ENCODE data around the gene RNF181. TPM values are rescaled to one million over a fixed set of nuclear protein-coding genes. Genes with fewer than 3 reads are reported as not detected.

The RNF181 gene
- total and polyA plus RNA-seq, 2 of the 13 experiments (the other 11 are each of a cell fraction or from before 2014, with no cell fraction given) = 224 to 578 TPM

DNA sequence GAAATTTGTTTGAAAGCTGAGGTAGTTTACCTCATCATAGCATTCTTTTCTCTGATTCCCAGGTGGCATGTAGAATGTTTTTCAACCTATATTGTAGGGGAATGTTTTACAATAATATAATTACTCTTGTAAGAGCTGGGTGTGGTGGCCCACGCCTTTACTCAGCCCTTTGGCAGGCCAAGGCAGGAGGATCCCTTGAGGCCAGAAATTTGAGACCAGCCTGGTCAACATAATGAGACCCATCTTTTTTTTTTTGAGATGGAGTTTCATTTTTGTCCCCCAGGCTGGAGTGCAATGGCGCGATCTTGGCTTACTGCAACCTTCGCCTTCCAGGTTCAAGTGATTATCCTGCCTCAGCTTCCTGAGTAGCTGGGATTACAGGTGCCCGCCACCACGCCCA is 24.1 kb downstream of the RNF181 start (continued):
- TF ChIP-seq, protein P1, sequence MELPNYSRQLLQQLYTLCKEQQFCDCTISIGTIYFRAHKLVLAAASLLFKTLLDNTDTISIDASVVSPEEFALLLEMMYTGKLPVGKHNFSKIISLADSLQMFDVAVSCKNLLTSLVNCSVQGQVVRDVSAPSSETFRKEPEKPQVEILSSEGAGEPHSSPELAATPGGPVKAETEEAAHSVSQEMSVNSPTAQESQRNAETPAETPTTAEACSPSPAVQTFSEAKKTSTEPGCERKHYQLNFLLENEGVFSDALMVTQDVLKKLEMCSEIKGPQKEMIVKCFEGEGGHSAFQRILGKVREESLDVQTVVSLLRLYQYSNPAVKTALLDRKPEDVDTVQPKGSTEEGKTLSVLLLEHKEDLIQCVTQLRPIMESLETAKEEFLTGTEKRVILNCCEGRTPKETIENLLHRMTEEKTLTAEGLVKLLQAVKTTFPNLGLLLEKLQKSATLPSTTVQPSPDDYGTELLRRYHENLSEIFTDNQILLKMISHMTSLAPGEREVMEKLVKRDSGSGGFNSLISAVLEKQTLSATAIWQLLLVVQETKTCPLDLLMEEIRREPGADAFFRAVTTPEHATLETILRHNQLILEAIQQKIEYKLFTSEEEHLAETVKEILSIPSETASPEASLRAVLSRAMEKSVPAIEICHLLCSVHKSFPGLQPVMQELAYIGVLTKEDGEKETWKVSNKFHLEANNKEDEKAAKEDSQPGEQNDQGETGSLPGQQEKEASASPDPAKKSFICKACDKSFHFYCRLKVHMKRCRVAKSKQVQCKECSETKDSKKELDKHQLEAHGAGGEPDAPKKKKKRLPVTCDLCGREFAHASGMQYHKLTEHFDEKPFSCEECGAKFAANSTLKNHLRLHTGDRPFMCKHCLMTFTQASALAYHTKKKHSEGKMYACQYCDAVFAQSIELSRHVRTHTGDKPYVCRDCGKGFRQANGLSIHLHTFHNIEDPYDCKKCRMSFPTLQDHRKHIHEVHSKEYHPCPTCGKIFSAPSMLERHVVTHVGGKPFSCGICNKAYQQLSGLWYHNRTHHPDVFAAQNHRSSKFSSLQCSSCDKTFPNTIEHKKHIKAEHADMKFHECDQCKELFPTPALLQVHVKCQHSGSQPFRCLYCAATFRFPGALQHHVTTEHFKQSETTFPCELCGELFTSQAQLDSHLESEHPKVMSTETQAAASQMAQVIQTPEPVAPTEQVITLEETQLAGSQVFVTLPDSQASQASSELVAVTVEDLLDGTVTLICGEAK (IDR thresholded peaks at IDR 0.05) = no peak
- TF ChIP-seq, protein P1 (CRISPR knock-in tag; IDR thresholded peaks at IDR 0.05) = no peak
- no peak for TF ChIP-seq ZSCAN21 (CRISPR knock-in tag; IDR thresholded peaks at IDR 0.05; ENCODE audit: borderline replicate concordance)
- TF ChIP-seq, protein P2, sequence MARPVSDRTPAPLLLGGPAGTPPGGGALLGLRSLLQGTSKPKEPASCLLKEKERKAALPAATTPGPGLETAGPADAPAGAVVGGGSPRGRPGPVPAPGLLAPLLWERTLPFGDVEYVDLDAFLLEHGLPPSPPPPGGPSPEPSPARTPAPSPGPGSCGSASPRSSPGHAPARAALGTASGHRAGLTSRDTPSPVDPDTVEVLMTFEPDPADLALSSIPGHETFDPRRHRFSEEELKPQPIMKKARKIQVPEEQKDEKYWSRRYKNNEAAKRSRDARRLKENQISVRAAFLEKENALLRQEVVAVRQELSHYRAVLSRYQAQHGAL (CRISPR knock-in tag; IDR thresholded peaks at IDR 0.05; ENCODE audit: not compliant biosample characterization) = no peak
